ENCODE results near the gene NUDT9. TPM values are rescaled to one million over a fixed set of nuclear protein-coding genes. Genes with fewer than 3 reads are reported as not detected.
"Not testable (repeated sequence)": the region's sequence is repeated elsewhere in the genome, so short reads cannot be mapped to it uniquely, and the experiment has no call there.

The NUDT9 gene
- total RNA-seq, 1 experiment from 2014 or later, result 28.7 TPM

- ChIA-PET CTCF (interaction anchor here (0.6 kb wide), 1 partner anchor 16 kb away, joined by 5 read pairs; no protein-coding TSS in a partner anchor), POLR2A (interaction anchor here (1.9 kb wide), 1 partner anchor 30 kb away, joined by 12 read pairs; the partner anchor contains the start of gene NUDT9)
- Mint-ChIP-seq H3K27ac (ENCODE audit: unreplicated experiment) (no peak overlapping the region), H3K4me3 (ENCODE audit: unreplicated experiment) (no peak overlapping the region), H3K36me3 (ENCODE audit: insufficient read depth, unreplicated experiment) (peaks cover 4% of the 10 kb centered on the region), H3K27me3 (ENCODE audit: insufficient read depth, unreplicated experiment) (no peaks in the 10 kb centered on the region), H3K9me3 (ENCODE audit: unreplicated experiment) (no peaks in the 10 kb centered on the region), H3K4me1 (ENCODE audit: low read depth, unreplicated experiment) (peaks cover 16% of the 10 kb centered on the region)
- BruUV-seq (replicated peaks), result no TSS peak
- DNase-seq, result no peak
- H3K27me3 ChIP-seq (replicated peaks; ENCODE audit: control insufficient read depth, insufficient read depth, low read length), result no peaks in the 10 kb centered on the region
- peaks cover 11% of the 10 kb centered on the region; the same call in 1 of the 2 replicates for H3K4me1 ChIP-seq
- no peaks in the 10 kb centered on the region for H3K9me3 ChIP-seq
- no peak for TF ChIP-seq CTCF (IDR thresholded peaks at IDR 0.05; ENCODE audit: insufficient read depth in 1 of 2, low read depth in 1 of 2, low read length in 1 of 2, severe bottlenecking in 1 of 2, unreplicated experiment in 1 of 2)
- H3K36me3 ChIP-seq (ENCODE audit: control insufficient read depth, insufficient read depth, low read length), result no peaks in the 10 kb centered on the region
- H3K4me3 ChIP-seq (ENCODE audit: low read depth, low read length), result no peak overlapping the region
- intact Hi-C loops (cut with micrococcal nuclease; ENCODE audit: unreplicated experiment), result loop anchor here (5.0 kb wide), 1 partner anchor 70 kb away; no protein-coding TSS in a partner anchor
These were observed 30.2 kb upstream of the NUDT9 start for GRCh38 chr4:87392183-87392582.

GRCh38 chr4:87395073-87395472, 27.3 kb upstream of the NUDT9 start:
- H3K4me3 Mint-ChIP-seq (ENCODE audit: unreplicated experiment); H3K4me1 Mint-ChIP-seq (ENCODE audit: low read depth, unreplicated experiment); POLR2A ChIA-PET; H3K9me3 Mint-ChIP-seq (ENCODE audit: unreplicated experiment); H3K27me3 ChIP-seq (replicated peaks; ENCODE audit: control insufficient read depth, insufficient read depth, low read length); H3K27ac Mint-ChIP-seq (ENCODE audit: unreplicated experiment); BruUV-seq (replicated peaks); H3K36me3 Mint-ChIP-seq (ENCODE audit: insufficient read depth, unreplicated experiment); H3K4me1 ChIP-seq; CTCF ChIA-PET; H3K27me3 Mint-ChIP-seq (ENCODE audit: insufficient read depth, unreplicated experiment); H3K36me3 ChIP-seq (ENCODE audit: control insufficient read depth, insufficient read depth, low read length); H3K9me3 ChIP-seq; intact Hi-C loops (cut with micrococcal nuclease; ENCODE audit: unreplicated experiment); DNase-seq; H3K4me3 ChIP-seq (ENCODE audit: low read depth, low read length): not testable (repeated sequence)

GRCh38 chr4:87395851-87396250, 26.5 kb upstream of the NUDT9 start:
- H3K27me3 Mint-ChIP-seq (ENCODE audit: insufficient read depth, unreplicated experiment); H3K4me3 Mint-ChIP-seq (ENCODE audit: unreplicated experiment); H3K27me3 ChIP-seq (replicated peaks; ENCODE audit: control insufficient read depth, insufficient read depth, low read length); POLR2A ChIA-PET; H3K36me3 ChIP-seq (ENCODE audit: control insufficient read depth, insufficient read depth, low read length); H3K27ac Mint-ChIP-seq (ENCODE audit: unreplicated experiment); H3K9me3 ChIP-seq; H3K4me1 Mint-ChIP-seq (ENCODE audit: low read depth, unreplicated experiment); BruUV-seq (replicated peaks); H3K4me3 ChIP-seq (ENCODE audit: low read depth, low read length); H3K9me3 Mint-ChIP-seq (ENCODE audit: unreplicated experiment); H3K4me1 ChIP-seq; CTCF ChIA-PET; H3K36me3 Mint-ChIP-seq (ENCODE audit: insufficient read depth, unreplicated experiment); intact Hi-C loops (cut with micrococcal nuclease; ENCODE audit: unreplicated experiment); DNase-seq: not testable (repeated sequence)

GRCh38 chr4:87399148-87399547, 23.2 kb upstream of the NUDT9 start:
- no peaks in the 10 kb centered on the region for H3K36me3 Mint-ChIP-seq (ENCODE audit: insufficient read depth, unreplicated experiment)

More at GRCh38 chr4:87399148-87399547, 23.2 kb upstream of the NUDT9 start:
- ChIA-PET CTCF (no interaction called here), POLR2A (no interaction called here)
- BruUV-seq (replicated peaks), result no TSS peak
- no peaks in the 10 kb centered on the region for H3K4me1 ChIP-seq
- Mint-ChIP-seq H3K27ac (ENCODE audit: unreplicated experiment) (no peak overlapping the region), H3K4me1 (ENCODE audit: low read depth, unreplicated experiment) (no peaks in the 10 kb centered on the region), H3K9me3 (ENCODE audit: unreplicated experiment) (no peaks in the 10 kb centered on the region), H3K4me3 (ENCODE audit: unreplicated experiment) (no peak overlapping the region), H3K27me3 (ENCODE audit: insufficient read depth, unreplicated experiment) (no peaks in the 10 kb centered on the region)
- TF ChIP-seq CTCF (IDR thresholded peaks at IDR 0.05; ENCODE audit: insufficient read depth in 1 of 2, low read depth in 1 of 2, low read length in 1 of 2, severe bottlenecking in 1 of 2, unreplicated experiment in 1 of 2), result no peak
- H3K4me3 ChIP-seq (ENCODE audit: low read depth, low read length), result no peak overlapping the region
- no peak for DNase-seq
- intact Hi-C loops (cut with micrococcal nuclease; ENCODE audit: unreplicated experiment), result no loop called here
- no peaks in the 10 kb centered on the region for H3K27me3 ChIP-seq (replicated peaks; ENCODE audit: control insufficient read depth, insufficient read depth, low read length)
- H3K36me3 ChIP-seq (ENCODE audit: control insufficient read depth, insufficient read depth, low read length), result no peaks in the 10 kb centered on the region
- H3K9me3 ChIP-seq, result no peaks in the 10 kb centered on the region
